ENCODE measurements around the gene C10orf105. TPM values are rescaled to one million over a fixed set of nuclear protein-coding genes. Genes with fewer than 3 reads are reported as not detected.

The C10orf105 gene
- polyA plus RNA-seq, 1 of the 3 experiments (the other 2 are of a cell fraction), result not detected

GRCh38 chr10:71750124-71750841 is 30.7 kb upstream of the C10orf105 start (continued):
- TF ChIP-seq, protein P1, sequence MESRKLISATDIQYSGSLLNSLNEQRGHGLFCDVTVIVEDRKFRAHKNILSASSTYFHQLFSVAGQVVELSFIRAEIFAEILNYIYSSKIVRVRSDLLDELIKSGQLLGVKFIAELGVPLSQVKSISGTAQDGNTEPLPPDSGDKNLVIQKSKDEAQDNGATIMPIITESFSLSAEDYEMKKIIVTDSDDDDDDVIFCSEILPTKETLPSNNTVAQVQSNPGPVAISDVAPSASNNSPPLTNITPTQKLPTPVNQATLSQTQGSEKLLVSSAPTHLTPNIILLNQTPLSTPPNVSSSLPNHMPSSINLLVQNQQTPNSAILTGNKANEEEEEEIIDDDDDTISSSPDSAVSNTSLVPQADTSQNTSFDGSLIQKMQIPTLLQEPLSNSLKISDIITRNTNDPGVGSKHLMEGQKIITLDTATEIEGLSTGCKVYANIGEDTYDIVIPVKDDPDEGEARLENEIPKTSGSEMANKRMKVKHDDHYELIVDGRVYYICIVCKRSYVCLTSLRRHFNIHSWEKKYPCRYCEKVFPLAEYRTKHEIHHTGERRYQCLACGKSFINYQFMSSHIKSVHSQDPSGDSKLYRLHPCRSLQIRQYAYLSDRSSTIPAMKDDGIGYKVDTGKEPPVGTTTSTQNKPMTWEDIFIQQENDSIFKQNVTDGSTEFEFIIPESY (IDR thresholded peaks at IDR 0.05; ENCODE audit: borderline replicate concordance, low read depth), result no peak
- TF ChIP-seq NFIC (IDR thresholded peaks at IDR 0.05; ENCODE audit: borderline replicate concordance) (no peak), NRF1 (IDR thresholded peaks at IDR 0.05; ENCODE audit: low read depth, low read length) (no peak), REST (IDR thresholded peaks at IDR 0.05; ENCODE audit: low read depth, low read length) (no peak), SIN3A (IDR thresholded peaks at IDR 0.05; ENCODE audit: borderline replicate concordance, low read depth, low read length) (no peak)

- POLR2A ChIA-PET, result interaction anchor here (0.6 kb wide), 1 partner anchor 444 kb away, joined by 3 read pairs; no protein-coding TSS in a partner anchor
- Histone ChIP-seq H3K27ac (ENCODE audit: low read depth in 2 of 2, low read length in 1 of 2) (no peak overlapping the region), H3K36me3 (replicated peaks in 1 of 2; ENCODE audit: control insufficient read depth in 1 of 2, insufficient read depth in 2 of 2, low read length in 1 of 2) (no peaks in the 10 kb centered on the region), H3K79me2 (ENCODE audit: insufficient read depth) (no peaks in the 10 kb centered on the region), H3K9ac (no peak overlapping the region), H2AFZ (ENCODE audit: low read depth) (no peak overlapping the region), H3K27me3 (ENCODE audit: insufficient read depth) (no peaks in the 10 kb centered on the region), H3K4me3 (ENCODE audit: low read depth in 2 of 2, low read length in 1 of 2) (no peak overlapping the region), H3K4me2 (no peak overlapping the region), H3F3A (replicated peaks; ENCODE audit: insufficient read depth) (no peaks in the 10 kb centered on the region), H3K9me2 (no peaks in the 10 kb centered on the region), H3K9me3 (no peaks in the 10 kb centered on the region), H3K4me1 (ENCODE audit: control insufficient read depth in 1 of 2, insufficient read depth in 2 of 2, low read depth in 1 of 2, low read length in 1 of 2) (peaks cover 0 to 33% of the 10 kb centered on the region in 2 experiments; a peak in 1 of 4 replicates), H4K20me1 (ENCODE audit: insufficient read depth) (no peaks in the 10 kb centered on the region)
- TF ChIP-seq USF1 (IDR thresholded peaks at IDR 0.05; ENCODE audit: borderline replicate concordance, low read depth) (no peak), RAD21 (IDR thresholded peaks at IDR 0.05; ENCODE audit: low read length) (no peak), TEAD4 (IDR thresholded peaks at IDR 0.05; ENCODE audit: borderline replicate concordance, insufficient read depth) (no peak), YY1 (IDR thresholded peaks at IDR 0.05; ENCODE audit: low read depth) (no peak), MXI1 (IDR thresholded peaks at IDR 0.05; ENCODE audit: low read depth, low read length) (no peak), MEF2A (IDR thresholded peaks at IDR 0.05; ENCODE audit: borderline replicate concordance, low read depth) (no peak), RXRA (IDR thresholded peaks at IDR 0.05; ENCODE audit: borderline replicate concordance, low read depth) (no peak), FOXM1 (IDR thresholded peaks at IDR 0.05; ENCODE audit: low read depth) (no peak), NFIC (IDR thresholded peaks at IDR 0.05; ENCODE audit: borderline replicate concordance) (no peak)
- TF ChIP-seq, protein P1 (IDR thresholded peaks at IDR 0.05; ENCODE audit: borderline replicate concordance, low read depth), result no peak
- WGBS (ENCODE audit: low lambda C conversion rate), result 75% methylated on average over 2 of the region's 4 CpGs
- CTCF ChIA-PET, result interaction anchor here (1.1 to 1.4 kb wide), 2 partner anchors 24 to 85 kb away, joined by 3 to 8 read pairs; partner anchors contain the start of gene VSIR
- no peak for DNase-seq
Measured at GRCh38 chr10:71749396-71749795, 29.8 kb upstream of the C10orf105 start.
